ENCODE measurements around the gene PITPNM3. TPM values are rescaled to one million over a fixed set of nuclear protein-coding genes. Genes with fewer than 3 reads are reported as not detected.
A peak's percentile ranks its signal among the peaks of the same experiment; 100 is the strongest.

Gene PITPNM3
- total RNA-seq, 1 experiment from 2014 or later, result 4.2 TPM

DNA sequence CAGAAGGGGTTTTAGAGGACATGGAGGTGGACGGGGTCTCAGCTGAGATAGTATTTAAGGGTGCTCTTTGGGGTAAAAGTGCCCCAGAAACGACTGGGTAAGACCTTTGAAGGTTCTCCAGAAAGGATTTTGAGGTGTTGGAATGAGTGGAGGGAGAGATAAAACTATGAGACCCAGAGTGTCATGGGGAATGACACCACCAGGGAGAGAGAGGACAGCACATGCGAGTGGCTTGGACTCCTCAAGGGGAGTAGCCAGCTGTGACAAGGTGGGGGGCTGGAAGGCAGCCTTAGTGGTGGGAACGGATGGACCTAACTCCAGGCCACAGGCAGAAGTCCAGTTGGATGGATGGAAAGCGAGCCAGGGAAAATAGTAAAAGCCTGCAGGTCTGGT lies 19.2 kb upstream of the PITPNM3 start:
- RAD21 ChIA-PET (ENCODE audit: low non-redundant PET in 1 of 2, low total read pairs in 2 of 2, uncharacterized antibody in 2 of 2, unreplicated experiment in 2 of 2), result no interaction called here
- Histone ChIP-seq H4K20me1 (ENCODE audit: insufficient read depth) (no peaks in the 10 kb centered on the region), H3K4me2 (ENCODE audit: low read length) (peak overlapping the region; percentile 21; the same call in 1 of the 2 replicates), H3K27ac (ENCODE audit: low read depth, low read length) (no peak overlapping the region), H3K4me3 (replicated peaks in 1 of 2; ENCODE audit: low read depth in 1 of 2, low read length in 2 of 2) (no peak overlapping the region), H3K36me3 (ENCODE audit: control insufficient read depth in 1 of 2, insufficient read depth in 2 of 2, low read length in 2 of 2) (no peaks in the 10 kb centered on the region), H3K4me1 (ENCODE audit: control insufficient read depth in 1 of 2, insufficient read depth in 2 of 2, low read length in 2 of 2) (peaks cover 0 to 25% of the 10 kb centered on the region in 2 experiments; a peak in 3 of 4 replicates), H3K9me3 (ENCODE audit: control insufficient read depth in 1 of 2, insufficient read depth in 1 of 2, low read depth in 1 of 2, low read length in 2 of 2) (no peaks in the 10 kb centered on the region), H3K9ac (ENCODE audit: low read length) (no peak overlapping the region), H2AFZ (ENCODE audit: low read depth, low read length, poor library complexity, severe bottlenecking) (no peak overlapping the region), H3K79me2 (ENCODE audit: insufficient read depth, low read length) (no peaks in the 10 kb centered on the region), H3K9me2 (ENCODE audit: insufficient read depth) (no peaks in the 10 kb centered on the region), H3K27me3 (ENCODE audit: insufficient read depth, low read length) (no peaks in the 10 kb centered on the region)
- DNase-seq (ENCODE audit: low read depth, low spot score) (no peak), ATAC-seq (no peak)
- BruUV-seq (replicated peaks), result no TSS peak
- intact Hi-C loops (cut with micrococcal nuclease), result no loop called here
- CTCF ChIA-PET, result interaction anchor here (0.9 kb wide), 1 partner anchor 103 kb away, joined by 3 read pairs; no protein-coding TSS in a partner anchor
- TF ChIP-seq, protein P1, sequence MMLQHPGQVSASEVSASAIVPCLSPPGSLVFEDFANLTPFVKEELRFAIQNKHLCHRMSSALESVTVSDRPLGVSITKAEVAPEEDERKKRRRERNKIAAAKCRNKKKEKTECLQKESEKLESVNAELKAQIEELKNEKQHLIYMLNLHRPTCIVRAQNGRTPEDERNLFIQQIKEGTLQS (IDR thresholded peaks at IDR 0.05), result no peak
- TF ChIP-seq, protein P2, sequence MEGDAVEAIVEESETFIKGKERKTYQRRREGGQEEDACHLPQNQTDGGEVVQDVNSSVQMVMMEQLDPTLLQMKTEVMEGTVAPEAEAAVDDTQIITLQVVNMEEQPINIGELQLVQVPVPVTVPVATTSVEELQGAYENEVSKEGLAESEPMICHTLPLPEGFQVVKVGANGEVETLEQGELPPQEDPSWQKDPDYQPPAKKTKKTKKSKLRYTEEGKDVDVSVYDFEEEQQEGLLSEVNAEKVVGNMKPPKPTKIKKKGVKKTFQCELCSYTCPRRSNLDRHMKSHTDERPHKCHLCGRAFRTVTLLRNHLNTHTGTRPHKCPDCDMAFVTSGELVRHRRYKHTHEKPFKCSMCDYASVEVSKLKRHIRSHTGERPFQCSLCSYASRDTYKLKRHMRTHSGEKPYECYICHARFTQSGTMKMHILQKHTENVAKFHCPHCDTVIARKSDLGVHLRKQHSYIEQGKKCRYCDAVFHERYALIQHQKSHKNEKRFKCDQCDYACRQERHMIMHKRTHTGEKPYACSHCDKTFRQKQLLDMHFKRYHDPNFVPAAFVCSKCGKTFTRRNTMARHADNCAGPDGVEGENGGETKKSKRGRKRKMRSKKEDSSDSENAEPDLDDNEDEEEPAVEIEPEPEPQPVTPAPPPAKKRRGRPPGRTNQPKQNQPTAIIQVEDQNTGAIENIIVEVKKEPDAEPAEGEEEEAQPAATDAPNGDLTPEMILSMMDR (IDR thresholded peaks at IDR 0.05 in 2 of 3, conservative IDR thresholded peaks at IDR 0.05 in 1 of 3; ENCODE audit: borderline replicate concordance in 1 of 3, insufficient read depth in 1 of 3, low read depth in 2 of 3, low read length in 2 of 3), result no peak
- TF ChIP-seq CBX3 (IDR thresholded peaks at IDR 0.05; ENCODE audit: low read depth), result no peak
- no peak for TF ChIP-seq TCF7L2 (IDR thresholded peaks at IDR 0.05; ENCODE audit: borderline replicate concordance, extremely low read depth, insufficient read depth, insufficient read length)
- no peak for TF ChIP-seq SIN3A (IDR thresholded peaks at IDR 0.05; ENCODE audit: low read depth)
- TF ChIP-seq EGR1 (IDR thresholded peaks at IDR 0.05; ENCODE audit: low read depth), result no peak
- no peak for TF ChIP-seq ZNF274 (IDR thresholded peaks at IDR 0.05; ENCODE audit: low read depth, low read length)
- no peak for TF ChIP-seq CEBPB (IDR thresholded peaks at IDR 0.05; ENCODE audit: low read depth)
- no peak for TF ChIP-seq JUND (IDR thresholded peaks at IDR 0.05)
- no peak for TF ChIP-seq ZFX (IDR thresholded peaks at IDR 0.05)
- POLR2A ChIA-PET, result no interaction called here

Data from HCT116 (cell line).